ENCODE measurements around the gene FAM222A.

FAM222A gene

GRCh38 chr12:109813810-109814416 lies 100.3 kb downstream of the FAM222A start:
- Mint-ChIP-seq H3K9me3 (no peaks in the 10 kb centered on the region), H3K27ac (ENCODE audit: low read depth) (no peak overlapping the region), H3K27me3 (peaks cover 3% of the 10 kb centered on the region), H3K36me3 (ENCODE audit: insufficient read depth) (no peaks in the 10 kb centered on the region), H3K4me3 (no peak overlapping the region), H3K4me1 (no peaks in the 10 kb centered on the region)
- ATAC-seq (replicated peaks; ENCODE audit: extremely low read depth, poor library complexity, severe bottlenecking) (no peak), DNase-seq (ENCODE audit: low spot score in 2 of 2) (no peak)

- Mint-ChIP-seq H3K27me3 (peaks cover 11% of the 10 kb centered on the region), H3K36me3 (ENCODE audit: insufficient read depth) (no peaks in the 10 kb centered on the region), H3K4me1 (no peaks in the 10 kb centered on the region), H3K27ac (ENCODE audit: low read depth) (no peak overlapping the region), H3K9me3 (no peaks in the 10 kb centered on the region), H3K4me3 (no peak overlapping the region)
- ATAC-seq (replicated peaks; ENCODE audit: extremely low read depth, poor library complexity, severe bottlenecking) (no peak), DNase-seq (ENCODE audit: low spot score in 2 of 2) (no peak)
These were observed 101.0 kb downstream of the FAM222A start for GRCh38 chr12:109814600-109815150.

- no peaks in the 10 kb centered on the region for H3K9me3 Mint-ChIP-seq
- no peak overlapping the region for H3K27ac Mint-ChIP-seq (ENCODE audit: low read depth)
- DNase-seq (ENCODE audit: low spot score in 2 of 2) (no peak), ATAC-seq (replicated peaks; ENCODE audit: extremely low read depth, poor library complexity, severe bottlenecking) (no peak)
- H3K27me3 Mint-ChIP-seq, result peaks cover 16% of the 10 kb centered on the region
- H3K36me3 Mint-ChIP-seq (ENCODE audit: insufficient read depth), result no peaks in the 10 kb centered on the region
- no peaks in the 10 kb centered on the region for H3K4me1 Mint-ChIP-seq
- H3K4me3 Mint-ChIP-seq, result no peak overlapping the region
These were observed 101.6 kb downstream of the FAM222A start for GRCh38 chr12:109815225-109815624.

- Mint-ChIP-seq H3K4me1 (no peaks in the 10 kb centered on the region), H3K4me3 (no peak overlapping the region)
- ATAC-seq (replicated peaks; ENCODE audit: extremely low read depth, poor library complexity, severe bottlenecking), result no peak
These were observed 102.4 kb downstream of the FAM222A start for GRCh38 chr12:109815757-109816617.

GRCh38 chr12:109816870-109817269 lies 103.2 kb downstream of the FAM222A start:
- Mint-ChIP-seq H3K9me3 (no peaks in the 10 kb centered on the region), H3K4me3 (no peak overlapping the region), H3K36me3 (ENCODE audit: insufficient read depth) (no peaks in the 10 kb centered on the region), H3K27ac (ENCODE audit: low read depth) (no peak overlapping the region), H3K27me3 (peaks cover 33% of the 10 kb centered on the region), H3K4me1 (no peaks in the 10 kb centered on the region)
- no peak for DNase-seq (ENCODE audit: low spot score in 2 of 2)
- no peak for ATAC-seq (replicated peaks; ENCODE audit: extremely low read depth, poor library complexity, severe bottlenecking)

More at GRCh38 chr12:109815757-109816617, 102.4 kb downstream of the FAM222A start:
- Mint-ChIP-seq H3K36me3 (ENCODE audit: insufficient read depth) (no peaks in the 10 kb centered on the region), H3K27ac (ENCODE audit: low read depth) (no peak overlapping the region), H3K9me3 (no peaks in the 10 kb centered on the region), H3K27me3 (peaks cover 24% of the 10 kb centered on the region)
- DNase-seq (ENCODE audit: low spot score in 2 of 2), result no peak

- Mint-ChIP-seq H3K4me3 (no peak overlapping the region), H3K27ac (ENCODE audit: low read depth) (no peak overlapping the region), H3K4me1 (no peaks in the 10 kb centered on the region), H3K36me3 (ENCODE audit: insufficient read depth) (no peaks in the 10 kb centered on the region), H3K9me3 (no peaks in the 10 kb centered on the region), H3K27me3 (peaks cover 38% of the 10 kb centered on the region)
- ATAC-seq (replicated peaks; ENCODE audit: extremely low read depth, poor library complexity, severe bottlenecking) (no peak), DNase-seq (ENCODE audit: low spot score in 2 of 2) (no peak)
These were observed 104.1 kb downstream of the FAM222A start for GRCh38 chr12:109817627-109818231.

- Mint-ChIP-seq H3K27me3 (peaks cover 38% of the 10 kb centered on the region), H3K9me3 (no peaks in the 10 kb centered on the region), H3K36me3 (ENCODE audit: insufficient read depth) (no peaks in the 10 kb centered on the region), H3K27ac (ENCODE audit: low read depth) (no peak overlapping the region), H3K4me3 (no peak overlapping the region), H3K4me1 (no peaks in the 10 kb centered on the region)
- ATAC-seq (replicated peaks; ENCODE audit: extremely low read depth, poor library complexity, severe bottlenecking) (no peak), DNase-seq (ENCODE audit: low spot score in 2 of 2) (no peak)
These were observed 104.6 kb downstream of the FAM222A start for GRCh38 chr12:109818253-109818652.

GRCh38 chr12:109818905-109819500 lies 105.4 kb downstream of the FAM222A start:
- no peak for ATAC-seq (replicated peaks; ENCODE audit: extremely low read depth, poor library complexity, severe bottlenecking)
- no peaks in the 10 kb centered on the region for H3K36me3 Mint-ChIP-seq (ENCODE audit: insufficient read depth)

More at GRCh38 chr12:109818905-109819500, 105.4 kb downstream of the FAM222A start:
- DNase-seq (ENCODE audit: low spot score in 2 of 2), result no peak
- H3K9me3 Mint-ChIP-seq, result no peaks in the 10 kb centered on the region
- no peak overlapping the region for H3K27ac Mint-ChIP-seq (ENCODE audit: low read depth)
- H3K27me3 Mint-ChIP-seq, result peaks cover 38% of the 10 kb centered on the region
- H3K4me3 Mint-ChIP-seq, result no peak overlapping the region
- no peaks in the 10 kb centered on the region for H3K4me1 Mint-ChIP-seq
